CD4-positive, alpha-beta T cell treated with Interleukin-15 for 1 hour (primary cell): ENCODE results near the gene CDK7.

Source experiments
- DNase-seq: peaks from one replicate; pipeline ENCODE4 v3.0.0-alpha.2; 2020

CDK7 gene

GRCh38 chr5:69295088-69295754, 60.5 kb downstream of the CDK7 start:
- no peak for DNase-seq

GRCh38 chr5:69299625-69300024, 64.9 kb downstream of the CDK7 start:
- DNase-seq, result no peak

GRCh38 chr5:69300537-69301203, 66.0 kb downstream of the CDK7 start:
- DNase-seq, result no peak

GRCh38 chr5:69305512-69305911, 70.8 kb downstream of the CDK7 start:
- DNase-seq, result no peak

GRCh38 chr5:69308046-69308553, 73.4 kb downstream of the CDK7 start:
- no peak for DNase-seq

- no peak for DNase-seq
Measured at GRCh38 chr5:69309380-69309779, 74.7 kb downstream of the CDK7 start.

GRCh38 chr5:69312459-69313160, 77.9 kb downstream of the CDK7 start:
- DNase-seq, result no peak

GRCh38 chr5:69313428-69313827, 78.7 kb downstream of the CDK7 start:
- no peak for DNase-seq

GRCh38 chr5:69315972-69316371, 81.3 kb downstream of the CDK7 start:
- DNase-seq, result no peak

GRCh38 chr5:69317391-69317790, 82.7 kb downstream of the CDK7 start:
- DNase-seq, result no peak

- no peak for DNase-seq
Measured at GRCh38 chr5:69326365-69326764, 91.7 kb downstream of the CDK7 start.
